Stimulated activated CD8-positive, alpha-beta memory T cell treated with anti-CD3 and anti-CD28 coated beads, Interleukin-7, amount 100 ng/mL, for 48 hours (primary cell): ENCODE data around the gene CCDC83.
A peak's percentile ranks its signal among the peaks of the same experiment; 100 is the strongest.

Source experiments
- DNase-seq, 2 donors: peaks; one replicate each; pipeline ENCODE4 v3.0.0-alpha.2; 2020; ENCODE audit warnings: low read depth in 1 of 2; ENCODE audit errors: extremely low read depth in 1 of 2

CCDC83 gene

DNA sequence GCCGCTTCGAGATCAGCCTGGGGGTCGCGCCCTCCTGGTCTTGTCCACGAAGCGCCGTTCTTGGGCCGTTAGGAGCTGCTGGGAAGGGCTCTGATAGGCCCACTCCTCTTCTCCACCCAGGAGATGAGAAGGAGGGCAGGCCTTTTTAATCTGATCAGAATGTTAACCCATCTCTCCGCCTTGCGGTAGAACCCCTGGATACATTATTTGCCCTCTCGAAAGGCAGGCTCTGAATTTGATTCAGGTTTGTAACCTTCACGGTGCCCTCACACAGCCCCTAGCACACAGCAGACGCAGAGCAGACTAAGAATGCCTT is at the start of gene CCDC83:
TSS of gene CCDC83 (plus strand) at position 43 of the 316 bp plus-strand sequence. CDS start 9,741 bp downstream, outside the sequence.
- no peak for DNase-seq

DNA sequence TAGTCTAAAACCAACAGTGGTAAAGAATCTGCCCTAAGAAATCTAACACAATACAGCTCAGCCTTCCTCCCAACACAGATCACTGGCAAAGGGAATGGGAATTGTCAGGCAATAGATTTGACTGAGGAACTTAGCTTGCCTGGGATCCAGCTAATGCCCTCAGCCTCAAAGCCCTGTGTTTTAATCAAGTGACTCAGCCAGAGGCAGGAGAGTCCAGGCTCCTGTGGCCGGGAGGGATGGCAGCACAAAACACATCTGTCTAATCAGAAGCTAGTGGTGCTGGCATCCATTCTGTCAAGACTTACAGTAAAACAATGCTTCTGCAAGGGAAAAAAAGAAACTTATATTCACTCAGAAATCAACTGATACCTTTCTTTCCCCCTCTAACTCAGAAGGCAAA is 49.8 kb upstream of the CCDC83 start:
- DNase-seq, result no peak

DNA sequence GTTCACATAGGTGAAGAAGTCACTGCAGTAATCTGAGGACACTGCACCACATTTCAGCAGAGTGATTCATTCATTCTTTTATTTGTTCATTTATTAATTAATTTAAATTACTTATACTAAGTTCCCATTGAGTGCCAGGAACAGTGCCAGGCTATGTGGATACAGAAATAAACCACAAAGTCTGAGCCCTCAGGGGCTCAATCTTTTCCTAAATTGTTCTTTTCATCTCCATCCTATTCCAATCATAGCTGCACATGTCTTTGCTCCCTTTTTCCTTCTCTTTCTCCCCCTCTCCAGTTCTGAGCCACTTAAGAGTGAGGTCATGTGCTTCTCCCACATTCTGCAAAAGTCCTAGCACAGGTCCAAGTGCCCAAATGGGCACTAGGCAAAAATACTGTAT is 49.2 kb upstream of the CCDC83 start:
- no peak for DNase-seq

DNA sequence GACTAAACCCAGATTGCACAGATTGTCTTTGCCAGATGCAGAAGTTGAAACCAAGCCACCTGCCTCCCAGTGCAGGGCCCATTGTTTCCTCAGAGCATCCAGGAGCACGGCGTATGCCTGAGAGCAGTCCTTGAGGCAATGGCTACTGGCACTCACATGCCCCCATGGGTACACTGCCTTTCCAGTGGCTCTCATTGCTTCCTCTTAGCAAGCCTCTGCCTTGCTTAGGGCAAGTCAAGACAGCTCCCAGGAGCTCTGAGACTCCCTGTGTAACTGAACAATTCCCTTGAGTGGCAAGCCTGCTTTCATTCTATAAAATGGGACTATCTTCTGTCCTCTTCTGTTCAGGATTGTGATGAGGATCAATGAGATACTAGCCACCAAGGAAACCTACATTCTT is 48.3 kb upstream of the CCDC83 start:
- no peak for DNase-seq

DNA sequence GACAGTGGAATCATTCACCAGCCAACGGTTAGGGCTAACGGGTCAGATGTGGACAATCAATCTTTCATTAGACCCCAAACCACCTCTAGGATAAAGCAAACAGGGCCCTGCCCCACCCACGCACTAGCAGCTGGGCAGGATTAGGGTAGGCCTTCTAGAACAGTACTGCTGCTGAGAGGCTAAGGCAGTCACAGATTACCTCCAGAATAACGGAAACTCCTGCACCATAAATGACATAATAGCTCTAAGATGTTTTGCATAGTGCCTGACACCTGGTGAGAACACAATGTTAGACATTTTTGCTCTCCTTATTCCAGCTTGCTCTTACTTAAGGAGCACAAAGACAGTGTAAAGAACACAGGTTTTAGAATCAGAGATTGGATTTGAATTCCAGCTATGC is 46.0 kb upstream of the CCDC83 start:
- DNase-seq, result no peak

DNA sequence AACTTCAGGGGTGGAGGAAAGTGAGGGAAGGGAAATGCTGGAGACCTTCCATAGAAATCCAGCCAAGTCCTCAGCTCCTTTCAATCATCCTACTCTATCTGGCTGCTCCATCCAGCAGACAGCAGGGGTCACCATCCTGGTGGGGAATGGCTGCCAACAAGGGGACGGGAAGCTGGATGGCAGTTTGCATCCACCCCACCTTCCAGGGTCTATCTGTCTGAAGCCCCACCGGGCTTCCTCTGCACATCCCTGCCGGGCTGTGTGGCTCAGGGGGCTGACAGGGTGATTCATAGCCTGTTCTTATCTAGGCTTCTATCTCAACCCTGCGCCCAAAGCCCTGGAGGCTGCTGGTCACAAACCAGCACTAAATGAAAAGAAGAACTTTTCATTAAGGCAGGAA is 45.3 kb upstream of the CCDC83 start:
- no peak for DNase-seq

DNA sequence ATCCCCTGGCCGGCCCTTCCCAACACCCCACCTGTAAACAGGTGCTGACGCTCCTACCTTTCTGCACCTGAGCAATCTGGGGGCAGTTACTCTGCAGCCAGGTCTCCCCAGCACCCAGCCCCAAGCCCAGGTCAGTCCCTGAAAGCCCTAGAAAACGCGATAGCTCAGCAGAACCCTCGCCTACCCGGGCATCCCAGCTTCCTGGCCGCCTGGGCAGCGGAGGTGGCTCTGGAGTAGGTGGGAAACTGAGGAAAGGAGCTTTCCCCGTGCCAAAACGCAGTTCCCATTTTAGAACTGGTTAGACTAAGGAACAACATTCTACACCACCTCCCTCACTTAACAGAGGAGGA is 44.7 kb upstream of the CCDC83 start:
- no peak for DNase-seq

DNA sequence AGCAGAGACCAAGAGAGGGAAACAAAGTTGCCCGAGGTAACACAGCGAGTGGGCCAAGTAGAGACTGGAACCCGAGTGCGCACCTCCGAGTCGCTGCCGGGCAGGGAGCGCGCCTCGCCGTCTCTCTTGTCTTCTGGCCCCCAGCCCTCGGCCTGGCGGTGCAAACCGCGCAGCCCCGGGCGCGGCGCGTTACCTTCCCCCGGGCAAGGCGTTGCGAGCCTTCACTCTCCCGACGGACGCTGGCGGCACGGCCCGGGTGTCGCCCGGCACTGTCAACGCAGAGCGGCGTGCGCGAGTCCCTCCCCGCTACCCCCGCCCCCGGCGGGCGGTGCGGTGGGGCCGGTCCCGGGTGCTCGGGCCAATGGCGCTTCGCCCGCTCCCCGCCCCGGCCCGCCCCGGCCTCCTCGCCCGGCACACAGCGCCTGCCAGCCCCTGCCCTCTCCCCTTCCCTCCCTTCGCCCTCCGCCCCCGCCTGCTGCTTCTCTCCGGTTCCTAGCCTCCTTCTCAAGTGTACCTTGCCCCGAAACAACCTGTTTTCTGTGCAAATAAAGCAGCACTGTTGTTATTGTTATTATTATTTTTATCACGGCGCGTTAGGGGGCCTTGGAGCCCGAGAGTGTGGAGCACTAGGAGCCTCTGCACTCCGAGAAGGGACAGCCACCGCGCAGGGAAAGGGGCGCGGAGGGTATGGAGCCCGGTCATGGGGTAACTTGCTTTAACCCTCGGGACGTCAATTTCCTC is 44.1 kb upstream of the CCDC83 start, which contains the start of gene SYTL2:
TSS of gene SYTL2 (minus strand) at position 271 of the 741 bp plus-strand sequence. CDS start 53,416 bp downstream, outside the sequence.
- peak; percentile 61 to 63 for DNase-seq

DNA sequence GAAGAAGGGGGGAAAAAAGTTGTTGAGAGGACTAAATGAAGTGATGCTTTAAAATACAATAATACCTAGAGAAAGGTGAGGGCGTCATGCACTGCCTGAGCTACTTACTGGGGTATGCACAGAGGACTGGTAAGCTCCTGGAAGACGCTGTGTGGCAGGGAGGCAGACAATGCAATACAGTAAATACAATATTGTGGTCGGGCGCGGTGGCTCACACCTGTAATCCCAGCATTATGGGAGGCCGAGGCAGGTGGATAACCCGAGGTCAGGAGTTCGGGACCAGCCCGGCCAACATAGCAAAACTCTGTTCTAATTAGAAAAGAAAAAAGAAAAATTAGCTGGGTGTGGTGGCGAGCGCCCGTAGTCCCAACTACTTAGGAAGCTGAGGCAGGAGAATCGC is 43.6 kb upstream of the CCDC83 start:
- DNase-seq, result no peak

DNA sequence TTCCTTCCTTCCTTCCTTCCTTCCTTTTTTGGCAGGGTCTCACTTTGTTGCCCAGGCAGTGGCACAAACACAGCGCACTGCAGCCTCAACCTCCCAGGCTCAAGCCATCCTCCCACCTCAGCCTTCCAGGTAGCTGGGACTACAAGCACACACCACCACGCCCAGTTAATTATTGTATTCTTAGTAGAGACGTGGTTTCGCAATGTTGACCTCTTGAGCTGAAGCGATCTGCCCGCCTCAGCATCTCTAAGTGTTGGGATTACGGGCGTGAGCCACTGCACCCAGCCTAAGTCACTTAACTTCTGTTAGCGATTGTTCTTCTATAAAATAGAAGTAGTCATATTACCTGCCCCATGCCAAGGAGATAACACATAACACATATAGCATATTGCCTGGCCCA is 41.5 kb upstream of the CCDC83 start:
- DNase-seq, result no peak

DNA sequence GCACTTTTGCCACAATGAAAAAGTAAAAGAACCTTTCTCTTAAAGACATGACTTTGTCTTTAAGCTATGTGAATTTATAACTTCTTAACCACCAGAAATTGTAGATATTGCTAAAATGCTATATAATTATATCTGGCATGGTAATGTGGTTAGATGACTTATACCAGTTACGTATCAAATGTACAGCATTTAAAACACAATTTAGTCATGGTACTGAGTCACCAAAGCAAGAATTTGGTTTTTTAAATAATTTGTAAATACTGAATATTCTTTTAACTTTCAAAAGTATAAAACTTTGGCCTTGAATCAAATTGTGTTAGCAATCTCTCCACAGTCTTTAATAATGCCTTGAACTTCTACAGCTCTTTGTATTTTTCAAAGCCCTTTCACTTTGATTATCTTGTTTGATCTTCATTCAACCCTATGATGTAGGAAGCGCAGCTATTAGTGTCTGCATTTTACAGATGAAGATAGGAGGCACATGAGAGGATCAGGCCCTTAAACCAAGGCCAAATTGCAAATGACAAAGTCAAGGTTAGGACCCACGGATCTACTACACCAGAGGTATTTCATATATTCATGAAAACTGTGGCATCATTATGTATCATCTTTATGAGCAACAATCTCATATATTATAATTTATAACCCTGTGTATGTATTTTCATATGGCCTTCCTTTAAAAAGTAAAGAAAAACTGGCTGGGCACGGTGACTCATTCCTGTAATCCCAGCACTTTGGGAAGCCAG is 39.8 kb upstream of the CCDC83 start:
- no peak for DNase-seq

DNA sequence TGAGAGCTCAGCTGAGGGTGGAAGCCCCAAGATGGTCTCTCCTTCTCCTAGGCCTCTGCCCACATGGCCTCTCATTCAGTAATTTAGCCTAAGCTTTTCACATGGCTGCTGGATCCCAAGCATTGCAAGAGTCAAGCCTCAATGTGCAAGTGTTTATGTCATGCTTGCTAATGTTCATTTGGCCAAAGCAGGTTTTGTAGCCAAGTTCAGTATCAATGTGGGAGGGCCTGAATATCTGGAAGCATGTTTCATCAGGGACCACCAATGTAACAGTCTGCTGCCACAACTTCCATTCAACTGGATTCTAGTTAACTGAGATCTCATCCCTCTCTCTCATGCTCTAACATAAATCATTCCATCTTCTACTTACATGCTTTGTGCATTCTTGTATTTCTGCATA is 35.7 kb upstream of the CCDC83 start:
- no peak for DNase-seq

DNA sequence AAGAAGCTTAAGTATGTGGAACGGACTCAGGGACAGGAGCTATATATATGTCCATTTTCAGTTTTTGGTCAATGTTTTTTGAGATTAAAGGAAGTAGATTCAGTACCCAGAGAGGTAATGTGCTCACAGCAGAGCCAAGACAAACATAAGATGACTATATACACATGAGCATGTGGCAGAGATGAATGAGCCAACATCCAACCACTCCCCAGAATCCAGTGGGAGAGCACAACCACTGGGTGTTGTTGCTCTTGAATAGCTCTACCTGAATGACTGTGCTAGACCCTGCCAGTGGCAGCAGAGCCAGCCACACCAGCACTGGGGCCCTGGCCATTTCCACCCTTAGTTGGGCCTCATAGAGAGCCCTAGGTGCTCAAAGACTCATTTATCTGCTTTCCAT is 33.5 kb upstream of the CCDC83 start:
- no peak for DNase-seq

DNA sequence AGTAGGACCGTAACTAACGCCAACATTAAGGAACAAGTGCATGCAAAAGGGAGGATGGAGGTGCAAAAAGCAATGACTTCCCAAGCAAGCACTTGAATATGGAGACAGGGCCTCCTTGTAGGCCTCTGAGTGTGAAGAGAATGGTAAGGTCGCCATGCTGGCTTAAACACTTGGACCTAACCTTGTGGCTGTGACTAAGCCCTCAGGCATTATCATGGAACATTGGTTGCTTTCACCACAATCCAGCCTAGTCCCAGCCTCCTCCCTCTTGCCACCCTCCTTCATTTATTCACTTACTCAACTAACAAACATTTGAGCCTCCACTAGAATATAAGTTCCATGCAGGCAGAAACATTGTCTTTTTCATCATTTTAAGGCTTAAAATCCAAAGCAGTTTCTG is 32.4 kb upstream of the CCDC83 start:
- DNase-seq, result no peak

DNA sequence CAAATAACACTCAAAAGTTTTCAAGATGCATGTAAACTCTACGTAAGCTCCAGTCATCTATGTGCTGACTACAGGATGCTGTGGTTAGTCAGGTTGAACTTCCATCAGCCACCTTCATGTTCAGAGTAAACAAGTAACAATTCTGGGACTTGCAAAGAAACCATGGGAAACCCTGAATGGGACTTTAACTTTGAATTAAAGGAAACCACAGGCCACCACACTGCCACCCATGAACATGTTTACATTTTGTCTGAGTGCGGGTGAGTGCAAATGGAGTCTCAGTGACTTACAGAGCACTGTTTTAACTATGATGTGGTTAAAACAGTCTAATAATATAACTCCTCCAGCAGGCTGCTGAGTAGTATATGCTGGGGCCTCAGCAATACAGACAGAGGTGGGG is 31.4 kb upstream of the CCDC83 start:
- DNase-seq, result no peak

DNA sequence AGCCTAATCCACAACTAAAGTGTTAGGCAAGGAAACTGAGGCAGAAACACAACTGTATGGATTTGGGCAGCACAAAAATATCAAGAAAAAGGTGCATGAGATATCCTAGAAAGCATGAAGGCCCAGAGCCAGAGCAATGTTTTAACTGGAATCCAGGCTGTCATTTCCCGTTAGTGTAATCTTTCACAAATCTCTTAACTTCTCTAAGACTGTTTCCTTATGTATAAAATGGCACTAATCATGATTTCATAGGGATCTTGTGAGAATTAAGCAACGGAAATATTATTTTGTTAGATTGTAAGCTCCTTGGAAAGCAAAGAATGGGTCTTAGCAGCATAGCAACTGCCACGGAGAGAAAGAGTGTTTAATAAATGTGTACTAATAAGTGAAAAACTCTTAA is 29.6 kb upstream of the CCDC83 start:
- DNase-seq, result no peak

DNA sequence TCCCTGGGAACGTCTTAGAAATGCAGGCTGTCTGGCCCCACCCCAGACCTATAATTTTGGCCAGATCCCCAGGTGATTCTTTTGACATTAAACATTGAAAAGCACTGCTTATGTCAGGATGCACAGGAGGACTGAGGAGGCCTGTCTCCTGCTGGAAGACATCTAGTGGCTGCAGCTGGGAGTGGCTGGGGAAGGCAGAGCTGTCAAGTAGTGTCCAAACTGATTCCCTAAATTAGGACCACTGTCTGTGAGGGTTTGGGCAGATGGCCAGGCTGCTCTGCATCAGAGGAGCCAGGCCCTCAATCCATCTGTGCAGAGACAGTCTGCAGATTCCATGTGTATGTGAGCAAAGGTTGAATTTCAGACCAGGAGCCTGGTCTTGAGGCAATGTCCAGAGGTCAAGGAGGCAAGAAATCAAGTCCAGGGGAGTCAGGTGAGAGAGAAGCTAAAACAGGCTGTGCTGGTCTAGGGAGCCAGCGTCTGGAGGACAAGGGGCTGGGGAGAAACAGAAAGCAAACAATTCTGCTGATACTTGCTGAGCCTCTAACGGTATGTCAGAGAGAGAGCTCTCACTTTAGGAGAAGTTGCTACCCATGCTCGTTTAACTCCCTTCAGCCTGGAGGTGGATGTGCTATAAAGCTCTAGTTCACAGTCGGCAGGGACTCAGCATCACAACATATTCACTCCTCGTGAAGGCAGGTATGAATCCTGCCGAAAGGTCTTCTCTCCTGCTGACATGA is 28.9 kb upstream of the CCDC83 start:
- no peak for DNase-seq

DNA sequence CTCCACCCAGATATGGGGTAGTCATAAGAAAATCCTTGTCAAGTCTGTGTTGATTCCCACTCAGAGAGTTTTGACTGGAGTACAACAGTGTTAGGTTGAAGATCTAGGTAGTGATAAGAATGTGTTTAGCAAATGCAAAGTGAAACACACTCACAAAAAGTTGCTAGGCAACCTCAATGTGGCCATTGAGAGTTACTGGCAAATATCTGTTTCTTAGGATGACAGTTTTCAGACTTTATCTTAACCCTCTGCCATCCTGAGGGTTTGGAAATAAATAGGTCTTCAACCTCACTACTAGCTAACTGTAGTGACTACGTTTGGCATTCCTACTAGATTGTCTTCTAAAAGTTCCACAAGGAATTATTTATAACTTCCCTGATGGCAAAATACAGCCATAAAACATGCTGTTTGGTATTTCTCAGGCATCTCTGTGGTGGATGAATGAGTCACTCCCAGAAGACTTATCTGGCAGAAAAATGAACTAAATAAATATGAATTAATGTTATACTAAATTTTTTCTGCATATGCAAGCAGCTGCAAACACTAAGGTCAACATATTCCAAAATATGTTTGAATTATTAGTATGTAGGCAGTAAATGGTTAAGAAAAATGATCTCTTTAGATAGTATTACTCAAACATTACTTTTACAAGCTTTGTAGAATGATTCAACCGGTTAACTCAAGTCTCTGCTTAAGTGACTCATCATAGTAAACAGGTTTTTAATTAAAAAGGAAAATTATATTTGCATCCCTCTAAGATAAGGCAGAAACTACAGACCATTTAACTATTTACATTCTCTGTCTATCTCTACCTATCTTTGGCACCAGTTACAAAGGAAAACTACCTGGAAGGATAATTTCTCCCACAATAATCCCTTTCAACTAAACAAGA is 27.2 kb upstream of the CCDC83 start:
- no peak for DNase-seq

DNA sequence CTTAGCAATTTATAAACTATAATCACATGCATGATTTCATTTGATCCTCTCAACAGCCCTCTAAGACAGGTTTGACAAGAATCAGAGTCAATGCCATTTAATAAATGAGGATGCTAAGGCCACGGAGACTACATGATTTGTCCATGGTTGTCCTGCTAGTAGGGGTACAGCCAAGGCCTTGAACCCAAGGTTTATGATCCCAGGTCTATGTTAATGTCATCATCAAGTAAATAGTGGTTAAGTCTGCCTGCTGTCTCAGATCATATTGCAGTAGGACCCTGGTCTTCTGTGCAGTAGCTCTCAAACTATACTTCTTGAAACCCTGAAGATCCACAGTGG is 26.6 kb upstream of the CCDC83 start:
- no peak for DNase-seq

DNA sequence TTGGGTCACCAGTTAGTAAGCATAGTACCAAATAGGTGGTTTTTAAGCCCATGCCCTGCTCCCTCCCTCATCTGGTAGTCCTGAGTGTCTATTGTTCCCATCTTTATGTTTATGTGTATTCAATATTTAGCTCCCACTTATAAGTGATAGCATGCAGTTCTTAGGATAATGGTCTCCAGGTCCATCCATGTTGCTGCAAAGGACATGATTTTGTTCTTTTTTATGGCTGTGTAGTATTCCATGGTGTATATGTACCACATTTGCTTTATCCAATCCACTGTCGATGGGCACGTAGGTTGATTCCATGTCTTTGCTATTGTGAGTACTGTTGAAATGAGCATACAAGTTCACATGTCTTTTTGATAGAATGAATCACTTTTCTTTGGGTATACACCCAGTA is 26.0 kb upstream of the CCDC83 start:
- DNase-seq, result no peak

DNA sequence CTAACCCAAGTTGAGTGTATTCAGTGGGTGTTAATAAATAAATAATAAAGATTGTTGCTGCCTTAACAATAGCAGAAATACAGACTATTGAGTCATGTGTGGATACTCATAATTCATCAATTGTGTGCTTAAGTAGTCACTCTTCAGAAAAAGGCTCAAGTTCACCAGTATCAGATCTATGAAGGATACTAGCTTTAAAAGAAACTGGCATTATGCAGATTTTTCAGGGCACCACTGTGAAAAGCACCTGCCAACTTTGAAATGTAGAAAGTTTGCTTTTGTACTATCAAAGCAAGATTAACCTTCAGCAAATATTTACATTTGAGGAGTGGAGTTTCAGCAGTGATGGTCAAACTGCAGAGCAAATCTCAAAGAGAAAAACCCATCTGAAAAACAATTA is 24.1 kb upstream of the CCDC83 start:
- DNase-seq, result no peak
